OCI-LY1 (cell line): ENCODE data around the gene ECD.
"Not testable (repeated sequence)": the region's sequence is repeated elsewhere in the genome, so short reads cannot be mapped to it uniquely, and the experiment has no call there.

ENCODE experiments used
- H2AFZ ChIP-seq: fragments of 200-600 bp; sonication (generic), shearing (Covaris generic); 2 replicates; pipeline ENCODE4 v1.6.0; 2014; ENCODE audit warnings: antibody characterized with exemption, mild to moderate bottlenecking, low read length
- H3F3A ChIP-seq: fragments of 200-600 bp; sonication (generic), shearing (Covaris generic); 2 replicates; pipeline ENCODE4 v1.6.0; 2014; ENCODE audit warnings: mild to moderate bottlenecking, antibody characterized with exemption, low read length, moderate library complexity; ENCODE audit not compliant: insufficient read depth
- H3K27ac ChIP-seq: fragments of 200-600 bp; sonication (generic); 2 replicates; pipeline ENCODE4 v1.5.1; 2014; ENCODE audit warnings: low read length, mixed run types, mild to moderate bottlenecking, low read depth; ENCODE audit not compliant: poor library complexity, severe bottlenecking
- H3K27me3 ChIP-seq: fragments of 200-600 bp; sonication (generic); 2 replicates; pipeline ENCODE4 v1.6.0; 2014; ENCODE audit warnings: antibody characterized with exemption, mild to moderate bottlenecking, low read length, moderate library complexity; ENCODE audit not compliant: insufficient read depth
- H3K36me3 ChIP-seq: fragments of 200-600 bp; sonication (generic); 2 replicates; pipeline ENCODE4 v1.6.1; 2014; ENCODE audit warnings: mild to moderate bottlenecking, antibody characterized with exemption, low read length, moderate library complexity, mixed read lengths; ENCODE audit not compliant: insufficient read depth
- H3K4me1 ChIP-seq: fragments of 200-600 bp; sonication (generic); 2 replicates; pipeline ENCODE4 v1.5.1; 2014; ENCODE audit warnings: mild to moderate bottlenecking, low read length, moderate library complexity; ENCODE audit not compliant: insufficient read depth, severe bottlenecking
- H3K4me2 ChIP-seq: fragments of 200-600 bp; sonication (generic), shearing (Covaris generic); 2 replicates; pipeline ENCODE4 v1.6.1; 2014; ENCODE audit warnings: low read length
- H3K4me3 ChIP-seq: fragments of 200-600 bp; sonication (generic); 2 replicates; pipeline ENCODE4 v1.5.1; 2014; ENCODE audit warnings: low read length, low read depth, mild to moderate bottlenecking, mixed read lengths; ENCODE audit not compliant: poor library complexity, severe bottlenecking
- H3K79me2 ChIP-seq: fragments of 200-600 bp; shearing (Covaris generic); 2 replicates; pipeline ENCODE4 v1.6.1; 2016; ENCODE audit warnings: mixed run types, low read length, mixed read lengths; ENCODE audit not compliant: insufficient read depth
- H3K9ac ChIP-seq: fragments of 200-600 bp; sonication (generic), shearing (Covaris generic); 2 replicates; pipeline ENCODE4 v1.6.1; 2014; ENCODE audit warnings: mild to moderate bottlenecking, low read length, mixed read lengths
- H3K9me2 ChIP-seq: fragments of 200-600 bp; sonication (generic), shearing (Covaris generic); 2 replicates; pipeline ENCODE4 v1.6.1; 2014; ENCODE audit warnings: low read depth, mild to moderate bottlenecking, low read length, mixed read lengths
- H3K9me3 ChIP-seq: fragments of 200-600 bp; shearing (Covaris generic); 2 replicates; pipeline ENCODE4 v1.6.1; 2014; ENCODE audit warnings: low read length, mixed read lengths
- H4K20me1 ChIP-seq: fragments of 200-600 bp; sonication (generic), shearing (Covaris generic); 2 replicates; pipeline ENCODE4 v1.6.0; 2016; ENCODE audit warnings: mild to moderate bottlenecking, low read length; ENCODE audit not compliant: insufficient read depth
- CTCF ChIP-seq: fragments of 200-600 bp; sonication (generic), shearing (Covaris generic); IDR thresholded peaks from 2 replicates; pipeline ENCODE4 v1.5.1; 2017; ENCODE audit warnings: mild to moderate bottlenecking, antibody characterized with exemption, low read length, moderate library complexity, mixed read lengths
- EZH2 ChIP-seq: fragments of 200-600 bp; sonication (generic), shearing (Covaris generic); IDR thresholded peaks from 2 replicates; pipeline ENCODE4 v1.8.0; 2017; ENCODE audit warnings: borderline replicate concordance, mixed run types, mild to moderate bottlenecking, antibody characterized with exemption, low read length, moderate library complexity, mixed read lengths

ECD gene

GRCh38 chr10:73116017-73116416, 51.8 kb downstream of the ECD start:
- H3K27me3 ChIP-seq, result no peaks in the 10 kb centered on the region
- H4K20me1 ChIP-seq, result no peaks in the 10 kb centered on the region
- H2AFZ ChIP-seq, result no peak overlapping the region
- H3K4me1 ChIP-seq, result peaks cover 7% of the 10 kb centered on the region
- H3K9me3 ChIP-seq, result no peaks in the 10 kb centered on the region
- no peaks in the 10 kb centered on the region for H3K9me2 ChIP-seq
- H3K4me2 ChIP-seq, result no peak overlapping the region
- no peak overlapping the region for H3K4me3 ChIP-seq
- TF ChIP-seq EZH2, result no peak
- no peak for TF ChIP-seq CTCF
- no peak overlapping the region for H3K9ac ChIP-seq
- H3K36me3 ChIP-seq, result peaks cover 8% of the 10 kb centered on the region; the same call in 1 of the 2 replicates
- no peaks in the 10 kb centered on the region for H3K79me2 ChIP-seq
- H3K27ac ChIP-seq, result no peak overlapping the region
- peaks cover 5% of the 10 kb centered on the region; the same call in 1 of the 2 replicates for H3F3A ChIP-seq

GRCh38 chr10:73113551-73113950, 54.3 kb downstream of the ECD start:
- Histone ChIP-seq H3K27ac (no peak overlapping the region), H3K4me3 (no peak overlapping the region), H3K36me3 (no peaks in the 10 kb centered on the region; the same call in 1 of the 2 replicates), H3K9me2 (no peaks in the 10 kb centered on the region), H3K9ac (no peak overlapping the region), H4K20me1 (no peaks in the 10 kb centered on the region), H3K4me2 (no peak overlapping the region), H3K79me2 (no peaks in the 10 kb centered on the region), H2AFZ (no peak overlapping the region), H3K4me1 (peaks cover 12% of the 10 kb centered on the region), H3K9me3 (0 out of 2 replicates have a peak, but pooled peaks cover 2% of the 10 kb centered on the region), H3F3A (peaks cover 5% of the 10 kb centered on the region; the same call in 1 of the 2 replicates), H3K27me3 (no peaks in the 10 kb centered on the region)
- TF ChIP-seq CTCF (no peak), EZH2 (no peak)

GRCh38 chr10:73112032-73112431, 55.8 kb downstream of the ECD start:
- not testable (repeated sequence) for H3F3A ChIP-seq, H3K9ac ChIP-seq, H3K27me3 ChIP-seq, H3K4me2 ChIP-seq, H2AFZ ChIP-seq, H3K4me3 ChIP-seq, H3K9me2 ChIP-seq, H3K79me2 ChIP-seq, H4K20me1 ChIP-seq, H3K36me3 ChIP-seq, H3K9me3 ChIP-seq
- Histone ChIP-seq H3K27ac (peak overlapping the region; percentile 74), H3K4me1 (peaks cover 12% of the 10 kb centered on the region)

- Histone ChIP-seq H4K20me1 (no peaks in the 10 kb centered on the region), H3K9me2 (no peaks in the 10 kb centered on the region), H3K79me2 (no peaks in the 10 kb centered on the region), H3K4me1 (peaks cover 12% of the 10 kb centered on the region), H3K27ac (peak within 1 kb of the TSS; percentile 74), H3K36me3 (no peaks in the 10 kb centered on the region; the same call in 1 of the 2 replicates), H3F3A (peaks cover 5% of the 10 kb centered on the region; the same call in 1 of the 2 replicates), H3K4me3 (peak within 1 kb of the TSS; percentile 77), H2AFZ (peak within 1 kb of the TSS; percentile 51; the same call in 1 of the 2 replicates), H3K9me3 (0 out of 2 replicates have a peak, but pooled peaks cover 2% of the 10 kb centered on the region), H3K9ac (peak within 1 kb of the TSS; percentile 85), H3K4me2 (peak within 1 kb of the TSS; percentile 89), H3K27me3 (no peaks in the 10 kb centered on the region)
- TF ChIP-seq CTCF, result no peak
- TF ChIP-seq EZH2, result no peak
Observed at GRCh38 chr10:73110345-73110849, 57.4 kb downstream of the ECD start, which contains the start of gene NUDT13. TSS of gene NUDT13 (plus strand) at chr10:73110455. CDS start at chr10:73114366, 3,911 bp downstream.

- H3K4me2 ChIP-seq, H3K4me3 ChIP-seq, H3K36me3 ChIP-seq, H3K27ac ChIP-seq, H3K79me2 ChIP-seq, H2AFZ ChIP-seq, H3F3A ChIP-seq, H3K27me3 ChIP-seq, H3K9me2 ChIP-seq, H4K20me1 ChIP-seq, H3K9ac ChIP-seq, H3K9me3 ChIP-seq: not testable (repeated sequence)
- peaks cover 12% of the 10 kb centered on the region for H3K4me1 ChIP-seq
Observed at GRCh38 chr10:73109248-73109652, 58.6 kb downstream of the ECD start.
